Smooth muscle cell (in vitro differentiated cells): ENCODE data around the gene LBHD1. TPM values are rescaled to one million over a fixed set of nuclear protein-coding genes. Genes with fewer than 3 reads are reported as not detected.
A peak's percentile ranks its signal among the peaks of the same experiment; 100 is the strongest.

ENCODE experiments used
- DNase-seq: peaks from one replicate; lab custom pipeline; 2025; ENCODE audit not compliant: unreplicated experiment; lab: John Stamatoyannopoulos, UW
- H2AFZ ChIP-seq: fragments of 200-600 bp; sonication (generic); 2 replicates; pipeline ENCODE4 v1.6.0; 2016; ENCODE audit warnings: antibody characterized with exemption, low read depth, mild to moderate bottlenecking
- H3F3A ChIP-seq: fragments of 200-600 bp; sonication (generic); 2 replicates; pipeline ENCODE4 v1.6.0; 2017; ENCODE audit warnings: antibody characterized with exemption, low read depth
- H3K27ac ChIP-seq: fragments of 200-600 bp; sonication (generic); 2 replicates; pipeline ENCODE4 v1.5.1; 2016; ENCODE audit warnings: low read depth, mild to moderate bottlenecking
- H3K27me3 ChIP-seq: fragments of 200-600 bp; sonication (generic); 2 replicates; pipeline ENCODE4 v1.6.1; 2016; ENCODE audit warnings: low read depth, mild to moderate bottlenecking
- H3K36me3 ChIP-seq: fragments of 200-600 bp; sonication (generic); 2 replicates; pipeline ENCODE4 v1.5.1; 2016; ENCODE audit warnings: low read depth
- H3K4me1 ChIP-seq: fragments of 200-600 bp; sonication (generic); 2 replicates; pipeline ENCODE4 v1.5.1; 2016; ENCODE audit warnings: low read depth
- H3K4me2 ChIP-seq: fragments of 200-600 bp; sonication (generic); 2 replicates; pipeline ENCODE4 v1.6.0; 2016; ENCODE audit warnings: mild to moderate bottlenecking
- H3K4me3 ChIP-seq: fragments of 200-600 bp; sonication (generic); 2 replicates; pipeline ENCODE4 v1.5.1; 2016; ENCODE audit warnings: mild to moderate bottlenecking
- H3K79me2 ChIP-seq: fragments of 200-600 bp; sonication (generic); 2 replicates; pipeline ENCODE4 v1.6.0; 2016; ENCODE audit warnings: low read depth, mild to moderate bottlenecking
- H3K9ac ChIP-seq: fragments of 200-600 bp; sonication (generic); 2 replicates; pipeline ENCODE4 v1.6.0; 2016; ENCODE audit warnings: low read depth
- H3K9me3 ChIP-seq: fragments of 200-600 bp; sonication (generic); replicated peaks from 2 replicates; pipeline ENCODE4 v1.5.1; 2016; ENCODE audit warnings: low read depth
- H4K20me1 ChIP-seq: fragments of 200-600 bp; sonication (generic); 2 replicates; pipeline ENCODE4 v1.6.0; 2016; ENCODE audit warnings: low read depth
- WGBS: methylation state at CpG from one replicate; pipeline ENCODE4 v1.1.7; 2016; ENCODE audit warnings: low lambda C conversion rate; 5-methylcytosine and 5-hydroxymethylcytosine counted together
- polyA plus RNA-seq: library from polyadenylated mRNA; unstranded; fragments of >200 nt; fragmentation: Nextera tagmentation; extraction: Ambion mirVana; gene quantifications from 2 replicates; pipeline ENCODE4 v1.2.1, GENCODE V29; 2016
- total RNA-seq: library from RNA; depleted of rRNA; stranded (reverse); fragments of >200 nt; gene quantifications from 2 replicates; pipeline ENCODE4 v1.2.3, GENCODE V29; 2014
- TF ChIP-seq, protein P1 (sequence below): fragments of 200-600 bp; sonication (generic); IDR thresholded peaks from 2 replicates; pipeline ENCODE4 v1.5.1; 2017; ENCODE audit warnings: borderline replicate concordance, mild to moderate bottlenecking, antibody characterized with exemption; ENCODE audit not compliant: insufficient read depth, poor library complexity, severe bottlenecking

LBHD1 gene
- total and polyA plus RNA-seq, 2 experiments from 2014 or later, result 3.9 to 5.6 TPM

DNA sequence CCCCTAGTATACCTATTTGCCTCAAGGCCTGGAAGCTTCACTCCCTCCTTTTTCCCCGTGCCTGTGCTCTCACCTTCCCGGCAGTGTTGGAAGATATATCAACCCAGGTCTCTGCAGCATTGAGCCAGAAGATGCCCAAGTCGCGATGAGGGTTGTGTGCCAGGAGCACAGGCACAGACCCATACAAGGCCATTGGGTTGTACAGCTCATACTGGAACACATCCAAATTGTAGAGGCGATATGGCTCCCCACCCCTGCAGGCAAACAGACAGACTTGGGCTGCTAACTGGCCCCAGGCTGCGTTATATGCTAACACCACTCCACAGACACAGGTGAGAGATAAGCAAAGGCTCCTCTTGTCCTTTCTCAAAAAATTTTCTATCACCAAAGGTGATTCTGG, 39.6 kb downstream of the LBHD1 start:
- Histone ChIP-seq H3K79me2 (peaks cover 3% of the 10 kb centered on the region), H3K4me2 (no peak overlapping the region), H3K4me3 (no peak overlapping the region), H3K36me3 (peaks cover 21% of the 10 kb centered on the region), H3K9me3 (no peaks in the 10 kb centered on the region), H3K4me1 (no peaks in the 10 kb centered on the region), H4K20me1 (no peaks in the 10 kb centered on the region), H2AFZ (no peak overlapping the region), H3K9ac (no peak overlapping the region), H3K27me3 (no peaks in the 10 kb centered on the region), H3K27ac (no peak overlapping the region), H3F3A (peaks cover 4% of the 10 kb centered on the region)
- no peak for DNase-seq
- TF ChIP-seq, protein P1, sequence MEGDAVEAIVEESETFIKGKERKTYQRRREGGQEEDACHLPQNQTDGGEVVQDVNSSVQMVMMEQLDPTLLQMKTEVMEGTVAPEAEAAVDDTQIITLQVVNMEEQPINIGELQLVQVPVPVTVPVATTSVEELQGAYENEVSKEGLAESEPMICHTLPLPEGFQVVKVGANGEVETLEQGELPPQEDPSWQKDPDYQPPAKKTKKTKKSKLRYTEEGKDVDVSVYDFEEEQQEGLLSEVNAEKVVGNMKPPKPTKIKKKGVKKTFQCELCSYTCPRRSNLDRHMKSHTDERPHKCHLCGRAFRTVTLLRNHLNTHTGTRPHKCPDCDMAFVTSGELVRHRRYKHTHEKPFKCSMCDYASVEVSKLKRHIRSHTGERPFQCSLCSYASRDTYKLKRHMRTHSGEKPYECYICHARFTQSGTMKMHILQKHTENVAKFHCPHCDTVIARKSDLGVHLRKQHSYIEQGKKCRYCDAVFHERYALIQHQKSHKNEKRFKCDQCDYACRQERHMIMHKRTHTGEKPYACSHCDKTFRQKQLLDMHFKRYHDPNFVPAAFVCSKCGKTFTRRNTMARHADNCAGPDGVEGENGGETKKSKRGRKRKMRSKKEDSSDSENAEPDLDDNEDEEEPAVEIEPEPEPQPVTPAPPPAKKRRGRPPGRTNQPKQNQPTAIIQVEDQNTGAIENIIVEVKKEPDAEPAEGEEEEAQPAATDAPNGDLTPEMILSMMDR, result no peak
- WGBS, result 93% methylated on average over 6 of the region's 6 CpGs

- Histone ChIP-seq H3K4me3 (no peak overlapping the region), H2AFZ (no peak overlapping the region), H3K9ac (no peak overlapping the region), H3K79me2 (no peaks in the 10 kb centered on the region), H3K9me3 (no peaks in the 10 kb centered on the region), H4K20me1 (no peaks in the 10 kb centered on the region), H3K4me2 (no peak overlapping the region), H3K27ac (no peak overlapping the region), H3K36me3 (peaks cover 13% of the 10 kb centered on the region), H3F3A (peaks cover 16% of the 10 kb centered on the region), H3K4me1 (no peaks in the 10 kb centered on the region), H3K27me3 (no peaks in the 10 kb centered on the region)
- no peak for DNase-seq
- TF ChIP-seq, protein P1, result no peak
- 89% methylated on average over 3 of the region's 3 CpGs for WGBS
Observed at GRCh38 chr11:62627713-62628112, 44.4 kb downstream of the LBHD1 start.

DNA sequence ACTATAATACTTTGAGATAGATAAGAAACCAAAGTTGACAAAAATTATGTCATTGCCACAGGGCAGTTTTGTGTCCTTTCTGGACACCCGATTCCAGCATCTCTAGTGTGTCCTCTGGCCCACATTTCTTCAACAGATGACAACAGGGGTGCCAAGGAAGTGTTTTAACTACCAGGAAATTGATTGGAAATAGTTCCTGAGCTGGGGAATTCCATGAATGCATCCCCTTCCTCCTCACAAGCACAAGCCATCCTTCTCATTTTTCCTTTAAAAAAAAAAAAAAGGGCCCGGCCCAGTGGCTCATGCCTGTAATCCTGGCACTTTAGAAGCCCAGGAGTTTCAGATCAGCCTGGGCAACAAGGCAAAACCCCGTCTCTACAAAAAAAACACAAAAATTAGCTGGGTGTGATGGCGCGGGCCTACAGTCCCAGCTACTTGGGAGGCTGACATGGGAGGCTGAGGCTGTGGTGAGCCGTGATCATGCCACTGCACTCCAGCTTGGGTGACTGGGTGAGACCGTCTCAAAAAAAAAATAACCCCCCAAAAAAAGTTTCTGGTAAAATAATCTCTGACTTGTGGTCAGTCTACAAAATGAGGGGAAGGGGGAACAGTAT, 49.5 kb downstream of the LBHD1 start:
- peaks cover 13% of the 10 kb centered on the region for H3K79me2 ChIP-seq
- peak overlapping the region; percentile 54 for H3K9ac ChIP-seq
- H3K4me3 ChIP-seq, result peak overlapping the region; percentile 57
- H3F3A ChIP-seq, result peaks cover 29% of the 10 kb centered on the region
- H3K27me3 ChIP-seq, result no peaks in the 10 kb centered on the region
- WGBS, result 94% methylated on average over 7 of the region's 7 CpGs
- H3K9me3 ChIP-seq, result no peaks in the 10 kb centered on the region
- H4K20me1 ChIP-seq, result no peaks in the 10 kb centered on the region
- peaks cover 10% of the 10 kb centered on the region for H3K4me1 ChIP-seq
- TF ChIP-seq, protein P1, result no peak
- H3K27ac ChIP-seq, result peak overlapping the region; percentile 92
- no peak overlapping the region for H2AFZ ChIP-seq
- DNase-seq, result no peak
- peak overlapping the region; percentile 97 for H3K4me2 ChIP-seq
- peaks cover 3% of the 10 kb centered on the region for H3K36me3 ChIP-seq
